HepG2 (cell line): ENCODE measurements around the gene SLC22A5. TPM values are rescaled to one million over a fixed set of nuclear protein-coding genes. Genes with fewer than 3 reads are reported as not detected.
A peak's percentile ranks its signal among the peaks of the same experiment; 100 is the strongest.

Experiments
- ADNP ChIP-seq: sonication (generic); formaldehyde crosslinking; IDR thresholded peaks from 2 replicates; pipeline ENCODE4 v1.4.0; 2020; ENCODE audit warnings: missing genetic modification reagents
- ARID5B ChIP-seq: IDR thresholded peaks from 2 replicates; pipeline ENCODE4 v1.4.0; 2020; ENCODE audit warnings: mild to moderate bottlenecking, missing genetic modification reagents
- BCL6 ChIP-seq: IDR thresholded peaks from 2 replicates; pipeline ENCODE4 v1.6.1; 2016; ENCODE audit warnings: missing genetic modification reagents, missing compliant biosample characterization
- CAMTA2 ChIP-seq: sonication (generic); formaldehyde crosslinking; IDR thresholded peaks from 2 replicates; pipeline ENCODE4 v1.4.0; 2020; ENCODE audit warnings: mild to moderate bottlenecking, missing genetic modification reagents, borderline replicate concordance
- ELK4 ChIP-seq: sonication (generic); formaldehyde crosslinking; IDR thresholded peaks from 2 replicates; pipeline ENCODE4 v1.9.0; 2021; ENCODE audit warnings: missing genetic modification reagents, borderline replicate concordance
- ERF ChIP-seq: IDR thresholded peaks from 2 replicates; pipeline ENCODE4 v1.6.1; 2018; ENCODE audit warnings: missing biosample characterization, missing genetic modification reagents
- ESRRA ChIP-seq: sonication (generic); formaldehyde crosslinking; IDR thresholded peaks from 2 replicates; pipeline ENCODE4 v1.5.1; 2020; ENCODE audit warnings: mild to moderate bottlenecking, low read depth, missing genetic modification reagents
- ETV5 ChIP-seq: IDR thresholded peaks from 2 replicates; pipeline ENCODE4 v1.6.1; 2018; ENCODE audit warnings: missing biosample characterization, missing genetic modification reagents, inconsistent platforms, borderline replicate concordance
- GLMP ChIP-seq: sonication (generic); formaldehyde crosslinking; IDR thresholded peaks from 2 replicates; pipeline ENCODE4 v1.9.0; 2021; ENCODE audit warnings: missing genetic modification reagents, mild to moderate bottlenecking, borderline replicate concordance
- HES4 ChIP-seq: sonication (generic); formaldehyde crosslinking; IDR thresholded peaks from 2 replicates; pipeline ENCODE4 v1.9.0; 2021; ENCODE audit warnings: mild to moderate bottlenecking, missing genetic modification reagents, borderline replicate concordance
- HNRNPH1 ChIP-seq: fragments of 200-400 bp; formaldehyde crosslinking; optimal IDR thresholded peaks from 2 replicates; pipeline ENCODE3; 2017; ENCODE audit warnings: mild to moderate bottlenecking, low read depth, low read length
- MAFK ChIP-seq, 2 experiments: IDR thresholded peaks in 1 of 2; conservative IDR thresholded peaks in 1 of 2; 2 replicates each; pipeline ENCODE4 v1.6.1; 2011; ENCODE audit warnings: improper control_type of control experiment in 2 of 2, low read length in 2 of 2
- NFATC3 ChIP-seq: sonication (generic); formaldehyde crosslinking; IDR thresholded peaks from 2 replicates; pipeline ENCODE4 v1.5.1; 2020; ENCODE audit warnings: mild to moderate bottlenecking, missing genetic modification reagents
- NR1H2 ChIP-seq: sonication (generic); formaldehyde crosslinking; IDR thresholded peaks from 2 replicates; pipeline ENCODE4 v1.8.1; 2022; ENCODE audit warnings: low read depth, missing genetic modification reagents, borderline replicate concordance
- POGZ ChIP-seq: sonication (generic); formaldehyde crosslinking; IDR thresholded peaks from 2 replicates; pipeline ENCODE4 v1.4.0; 2020; ENCODE audit warnings: mild to moderate bottlenecking, missing genetic modification reagents
- RBM39 ChIP-seq: fragments of 200-400 bp; formaldehyde crosslinking; IDR thresholded peaks from one replicate; pipeline ENCODE4 v1.6.1; 2018; ENCODE audit warnings: antibody characterized with exemption, mild to moderate bottlenecking, low read depth, low read length; ENCODE audit not compliant: poor library complexity, severe bottlenecking
- TEAD2 ChIP-seq: sonication (generic); formaldehyde crosslinking; IDR thresholded peaks from 2 replicates; pipeline ENCODE4 v1.9.0; 2021; ENCODE audit warnings: missing genetic modification reagents
- ZBTB2 ChIP-seq: sonication (generic); formaldehyde crosslinking; IDR thresholded peaks from 2 replicates; pipeline ENCODE4 v1.8.0; 2022; ENCODE audit warnings: low read depth, missing genetic modification reagents
- ZNF780A ChIP-seq: sonication (generic); formaldehyde crosslinking; IDR thresholded peaks from 2 replicates; pipeline ENCODE4 v1.8.0; 2022; ENCODE audit warnings: mild to moderate bottlenecking, missing genetic modification reagents, moderate library complexity
- polyA plus RNA-seq, 8 experiments: library from polyadenylated mRNA; depleted of rRNA in 3 of 8; stranded (reverse) in 7 of 8; unstranded in 1 of 8; fragments of >200 nt; fragmentation: Illumina TruSeq in 4 of 8; extraction: Trizol in 4 of 8; gene quantifications; 2 replicates each; pipeline versions ENCODE4 v1.2.1 to v1.2.3, GENCODE V29; 2011 to 2016; ENCODE audit warnings: low read depth in 4 of 8, missing spikeins in 1 of 8, mixed read lengths in 1 of 8; ENCODE audit not compliant: insufficient read depth in 1 of 8
- total RNA-seq, 5 experiments: library from RNA; depleted of rRNA; stranded (reverse); fragments of >200 nt; fragmentation: Illumina TruSeq; extraction: Trizol; gene quantifications; 2 replicates each; pipeline ENCODE4 v1.2.3, GENCODE V29; 2016; ENCODE audit warnings: low read depth in 1 of 5

Gene SLC22A5
- total and polyA plus RNA-seq, 2 of the 13 experiments (the other 11 are each of a cell fraction or from before 2014, with no cell fraction given) = 7.1 to 15.1 TPM

GRCh38 chr5:132369474-132370180, at the start of gene SLC22A5 (continued):
- peak; percentile 30; the same call in 1 of the 2 replicates for TF ChIP-seq GLMP
- no peak for TF ChIP-seq HNRNPH1
- TF ChIP-seq ERF (CRISPR knock-in tag) = peak; percentile 77
- TF ChIP-seq MAFK (conservative IDR thresholded peaks at IDR 0.05 in 1 of 2, IDR thresholded peaks at IDR 0.05 in 1 of 2; ENCODE audit: low read length in 2 of 2) = no peak
- no peak for TF ChIP-seq CAMTA2 (CRISPR knock-in tag)
- TF ChIP-seq ZBTB2 (CRISPR knock-in tag) = 0 out of 2 replicates have a peak, but pooled peaks have one; percentile 47
- peak; percentile 54; the same call in 1 of the 2 replicates for TF ChIP-seq BCL6 (CRISPR knock-in tag)
- peak; percentile 48 for TF ChIP-seq RBM39
- no peak for TF ChIP-seq ELK4 (CRISPR knock-in tag)
- no peak; the same call in 1 of the 2 replicates for TF ChIP-seq POGZ (CRISPR knock-in tag)
- no peak for TF ChIP-seq ESRRA
- no peak for TF ChIP-seq ARID5B (CRISPR knock-in tag)
- TF ChIP-seq NR1H2 (CRISPR knock-in tag) = no peak
- no peak for TF ChIP-seq ETV5
- TF ChIP-seq HES4 = peak; percentile 83
- 0 out of 2 replicates have a peak, but pooled peaks have one; percentile 64 for TF ChIP-seq TEAD2 (CRISPR knock-in tag)
- TF ChIP-seq ADNP (CRISPR knock-in tag) = no peak; the same call in 1 of the 2 replicates
- no peak for TF ChIP-seq NFATC3 (CRISPR knock-in tag)
- no peak for TF ChIP-seq ZNF780A (CRISPR knock-in tag)
